ENCODE results near the gene ANKH.
A peak's percentile ranks its signal among the peaks of the same experiment; 100 is the strongest.

The ANKH gene

DNA sequence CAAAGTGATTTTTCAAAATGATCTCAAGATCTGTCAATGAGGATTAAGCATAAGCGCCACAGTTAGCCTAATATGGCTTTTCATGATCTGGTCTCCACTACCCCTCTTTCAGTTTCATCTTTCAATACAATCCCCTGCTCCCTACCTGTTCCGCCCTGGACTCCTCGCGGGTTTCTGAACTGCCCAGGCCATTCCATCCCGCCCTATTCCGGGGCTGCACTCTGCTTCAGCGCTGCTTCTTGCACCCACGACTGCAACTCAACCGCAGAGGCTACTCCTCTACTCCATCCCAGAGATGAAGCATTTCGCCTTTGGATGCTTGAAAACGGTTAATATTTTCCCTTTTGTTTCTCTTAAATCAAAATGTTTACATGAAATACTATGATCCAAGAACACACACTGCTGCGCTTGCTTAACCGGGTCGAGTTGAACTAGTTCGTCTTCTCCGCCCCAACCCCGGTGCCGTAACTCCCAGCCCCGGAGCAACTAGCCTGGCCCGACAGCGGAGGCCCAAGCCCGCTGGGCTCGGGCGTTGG lies 207.8 kb downstream of the ANKH start:
- no peak for DNase-seq (ENCODE audit: low spot score)
- Histone ChIP-seq H3K4me3 (peak overlapping the region; percentile 89), H3K27ac (peak overlapping the region; percentile 79 to 93)

GRCh38 chr5:14662721-14663260 lies 208.8 kb downstream of the ANKH start:
- peak overlapping the region in 1 of 2 donors; percentile 79 for H3K27ac ChIP-seq
- no peak overlapping the region for H3K4me3 ChIP-seq
- TF ChIP-seq CTCF (IDR thresholded peaks at IDR 0.05), result no peak
- DNase-seq (ENCODE audit: low spot score), result no peak

More for the DNA sequence above, 207.8 kb downstream of the ANKH start:
- TF ChIP-seq CTCF (IDR thresholded peaks at IDR 0.05), result no peak

DNA sequence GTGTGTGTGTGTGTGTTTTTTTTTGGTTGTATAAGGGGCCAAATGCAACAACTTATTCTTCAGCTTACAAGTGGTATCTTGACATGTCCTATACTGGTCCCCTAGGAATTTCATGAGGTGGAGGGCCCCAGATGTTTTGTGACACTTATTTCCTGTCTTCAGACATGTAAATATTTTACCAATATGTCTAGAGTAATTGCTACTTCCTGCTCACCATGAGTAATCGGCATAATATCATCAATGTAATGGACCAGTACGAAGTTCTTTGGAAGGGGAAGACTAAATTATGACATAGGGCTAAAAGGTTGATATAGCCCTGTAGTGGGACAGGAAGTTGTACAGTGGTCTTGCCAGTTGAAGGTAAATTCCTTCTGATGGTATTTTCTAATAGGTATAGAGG lies 210.7 kb downstream of the ANKH start:
- TF ChIP-seq CTCF (IDR thresholded peaks at IDR 0.05), result no peak
- H3K27ac ChIP-seq, result no peak overlapping the region

GRCh38 chr5:14659821-14660607 lies 211.6 kb downstream of the ANKH start:
- no peak for TF ChIP-seq CTCF (IDR thresholded peaks at IDR 0.05)
- Histone ChIP-seq H3K4me3 (no peak overlapping the region), H3K27ac (no peak overlapping the region)
- DNase-seq (ENCODE audit: low spot score), result no peak

More for the DNA sequence above, 210.7 kb downstream of the ANKH start:
- DNase-seq (ENCODE audit: low spot score), result no peak
- no peak overlapping the region for H3K4me3 ChIP-seq

DNA sequence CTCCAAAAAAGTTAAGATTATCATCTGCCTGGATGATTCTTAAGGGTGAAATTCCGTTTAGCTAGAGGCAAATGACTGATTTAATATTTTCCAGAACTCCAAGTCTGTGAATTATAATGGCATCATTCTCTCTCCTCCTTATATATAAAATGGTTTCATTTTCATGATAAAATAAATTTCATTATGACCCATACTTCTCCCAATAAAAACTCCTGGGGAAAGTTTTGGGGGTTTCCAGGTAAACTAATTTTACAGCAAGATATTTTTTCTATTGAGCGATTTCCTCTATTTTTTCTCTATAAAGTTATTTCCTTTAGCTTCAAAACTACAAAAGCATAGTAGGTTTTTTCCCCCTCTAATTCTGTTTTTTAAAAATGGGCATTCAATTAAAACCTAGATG lies 214.7 kb downstream of the ANKH start:
- no peak overlapping the region for H3K27ac ChIP-seq
- no peak overlapping the region for H3K4me3 ChIP-seq
- DNase-seq (ENCODE audit: low spot score), result no peak
- no peak for TF ChIP-seq CTCF (IDR thresholded peaks at IDR 0.05)

DNA sequence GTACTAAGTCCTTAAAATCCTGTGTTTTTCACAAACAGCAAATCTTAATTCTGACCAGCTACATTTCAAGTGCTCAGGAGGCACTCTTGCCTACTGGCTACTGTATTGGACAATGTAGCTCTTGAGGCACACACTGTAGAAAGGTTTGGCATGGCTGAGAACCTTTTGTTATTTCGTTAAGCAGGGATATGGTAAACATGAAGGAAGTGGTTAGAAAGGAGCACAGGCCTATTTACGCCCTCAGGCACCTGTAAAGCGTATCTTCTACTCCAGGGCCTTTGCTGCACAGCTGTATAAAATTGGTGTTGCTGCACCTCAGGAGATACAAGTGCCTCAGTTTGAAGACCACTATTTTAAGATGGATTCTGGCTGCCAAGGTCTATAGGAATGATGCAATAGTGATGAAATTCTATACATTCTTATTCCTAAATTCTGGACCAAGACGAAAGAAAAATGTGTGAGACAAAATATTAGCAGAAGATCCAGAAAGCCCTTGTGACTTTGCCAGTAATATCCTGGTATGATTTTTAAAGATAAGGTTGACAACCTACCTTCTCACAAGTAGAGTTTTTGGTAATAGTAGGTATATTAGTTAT lies 216.3 kb downstream of the ANKH start:
- DNase-seq (ENCODE audit: low spot score), result no peak
- no peak for TF ChIP-seq CTCF (IDR thresholded peaks at IDR 0.05)

More for the DNA sequence above, 216.3 kb downstream of the ANKH start:
- H3K4me3 ChIP-seq, result no peak overlapping the region
- no peak overlapping the region for H3K27ac ChIP-seq
